Activated CD4-positive, alpha-beta T cell treated with anti-CD3 and anti-CD28 coated beads, Interleukin-2, amount 50 U/mL, for 16 hours (primary cell): ENCODE results near the gene RASSF1.
A peak's percentile ranks its signal among the peaks of the same experiment; 100 is the strongest.
"Not testable (repeated sequence)": the region's sequence is repeated elsewhere in the genome, so short reads cannot be mapped to it uniquely, and the experiment has no call there.

Experiments
- DNase-seq: peaks from one replicate; pipeline ENCODE4 v3.0.0-alpha.2; 2020

Gene RASSF1

GRCh38 chr3:50322386-50323091 is 18.1 kb downstream of the RASSF1 start, which contains the start of gene HYAL2:
TSS of gene HYAL2 (minus strand) at chr3:50322745. CDS start at chr3:50320489, 2,256 bp downstream.
- no peak for DNase-seq

- no peak for DNase-seq
Measured at GRCh38 chr3:50322115-50322385, 18.6 kb downstream of the RASSF1 start.

GRCh38 chr3:50321336-50322114 is 19.1 kb downstream of the RASSF1 start:
- peak; percentile 85 for DNase-seq

DNA sequence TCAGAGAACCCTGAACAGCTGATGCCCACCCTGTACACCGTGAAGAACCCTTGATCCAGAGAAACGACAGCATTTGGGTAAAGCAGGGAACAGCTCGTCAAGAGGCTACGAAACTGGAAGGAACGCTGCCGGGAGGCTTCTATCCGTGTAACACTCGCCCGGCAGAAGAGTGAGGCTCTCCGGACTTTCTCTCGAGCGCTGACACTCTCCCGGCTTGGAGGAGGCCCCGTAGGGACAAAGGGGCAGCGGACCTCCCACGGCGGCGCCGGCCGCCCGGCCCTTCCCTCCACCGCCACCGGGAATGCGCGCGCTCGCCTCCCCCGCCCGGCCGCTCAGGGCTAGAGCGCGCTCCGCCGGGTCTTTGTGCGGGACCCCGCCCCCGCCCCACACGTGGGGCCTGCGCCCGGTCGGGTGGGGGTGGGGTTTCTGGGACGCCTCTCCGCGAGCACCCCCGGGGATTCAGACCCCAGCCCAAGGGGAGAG is 19.7 kb downstream of the RASSF1 start:
- DNase-seq, result peak; percentile 58

DNA sequence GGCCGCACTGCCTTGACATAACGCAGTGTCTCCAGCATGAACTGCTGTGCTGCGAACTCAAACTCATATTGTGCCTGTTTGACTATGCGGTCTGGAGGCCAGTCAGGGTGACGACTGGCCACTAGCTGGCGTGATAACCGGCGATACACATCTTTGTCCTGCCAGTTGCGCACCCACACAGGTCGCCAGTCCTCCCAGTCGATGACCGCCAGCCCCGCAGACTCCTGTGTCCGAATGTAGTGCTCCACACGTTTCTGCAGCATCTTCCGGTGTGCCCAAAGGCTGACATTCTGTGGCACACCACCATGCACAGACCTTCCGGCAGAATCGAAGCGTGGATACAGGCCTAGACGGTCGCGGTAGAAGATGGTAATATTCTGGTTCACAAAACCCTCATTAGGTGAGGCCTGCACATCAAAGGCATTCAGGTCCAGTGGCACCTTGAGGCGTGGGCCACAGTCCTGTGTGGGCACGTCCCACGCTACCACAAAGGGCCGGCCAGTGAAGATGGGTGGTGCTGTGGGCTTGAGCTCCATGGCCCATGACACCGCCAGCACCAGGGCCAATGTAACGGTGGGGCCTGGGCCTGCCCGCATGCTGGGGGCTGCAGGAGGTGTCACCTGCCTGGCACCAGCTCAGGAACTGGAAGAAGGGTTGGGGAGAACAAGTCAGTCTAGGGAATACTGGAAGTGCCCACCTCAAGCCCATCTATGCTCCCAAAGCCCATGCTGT is 20.6 kb downstream of the RASSF1 start:
- no peak for DNase-seq

- DNase-seq, result no peak
Measured at GRCh38 chr3:50319181-50319893, 21.3 kb downstream of the RASSF1 start.

- no peak for DNase-seq
Measured at GRCh38 chr3:50318615-50319014, 22.0 kb downstream of the RASSF1 start.

GRCh38 chr3:50318163-50318562 is 22.5 kb downstream of the RASSF1 start:
- no peak for DNase-seq

DNA sequence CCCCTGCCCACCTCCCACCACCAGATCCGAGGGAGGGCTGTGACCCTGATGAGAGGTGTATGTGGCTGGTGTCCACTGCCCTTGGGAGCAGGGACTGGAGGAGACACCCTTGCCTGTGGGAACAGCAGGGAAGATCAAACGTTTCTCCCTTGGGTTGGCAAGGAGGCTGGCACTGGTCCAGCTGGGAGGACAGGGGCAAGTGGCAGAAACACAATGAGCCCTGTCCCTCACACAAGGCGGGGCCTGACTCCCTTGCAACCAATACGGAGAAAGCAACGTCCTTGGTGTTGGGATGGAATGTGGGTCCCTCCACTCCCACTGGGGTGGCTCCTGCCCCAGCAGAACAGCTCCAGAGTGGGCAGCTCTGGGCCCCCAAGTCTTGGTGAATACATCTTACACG is 23.3 kb downstream of the RASSF1 start:
- DNase-seq, result no peak

- peak; percentile 66 for DNase-seq
Measured at GRCh38 chr3:50316657-50317242, 23.9 kb downstream of the RASSF1 start.

DNA sequence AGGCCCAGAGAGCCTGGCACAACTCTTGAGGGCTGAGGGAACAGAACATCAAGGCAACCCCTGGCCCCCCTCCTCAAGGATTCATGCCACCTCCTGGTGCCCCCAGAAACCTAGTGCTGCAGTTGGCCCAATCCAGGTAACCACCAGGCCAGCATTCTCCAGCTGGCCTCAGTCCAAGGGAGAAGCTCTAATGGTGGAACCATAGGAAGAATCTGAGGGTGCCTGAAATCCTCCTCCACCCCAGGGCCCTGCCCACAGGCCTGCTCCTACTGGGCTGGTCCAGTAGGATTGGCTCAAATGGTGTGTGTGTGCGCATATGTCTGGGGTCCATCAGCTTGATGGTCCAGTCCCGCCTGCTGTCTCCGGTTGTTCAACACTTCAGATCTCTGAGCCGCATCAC is 25.8 kb downstream of the RASSF1 start:
- DNase-seq, result no peak

- no peak for DNase-seq
Measured at GRCh38 chr3:50314342-50314741, 26.3 kb downstream of the RASSF1 start.

GRCh38 chr3:50312041-50312440 is 28.6 kb downstream of the RASSF1 start:
- DNase-seq, result not testable (repeated sequence)

DNA sequence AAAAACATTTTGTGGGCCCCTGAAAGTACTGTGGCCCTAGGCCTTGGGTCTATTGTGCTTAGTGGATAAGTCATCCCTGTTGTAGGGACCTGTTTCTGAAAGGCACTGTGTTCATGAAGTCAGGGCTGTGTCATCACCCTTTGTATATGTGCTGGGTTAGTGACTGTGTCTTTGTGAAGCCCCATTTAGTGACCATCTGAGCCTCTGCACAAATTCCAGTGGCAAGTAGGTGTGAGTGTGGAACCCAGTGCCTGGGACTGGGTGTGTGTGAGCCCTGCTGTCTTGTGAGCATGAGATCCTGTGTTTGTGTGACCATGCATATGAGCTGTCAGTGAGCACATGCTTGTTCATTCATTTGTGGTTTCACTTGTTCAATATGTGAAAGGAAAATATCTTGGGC is 36.0 kb downstream of the RASSF1 start:
- no peak for DNase-seq

GRCh38 chr3:50303013-50303815 is 37.4 kb downstream of the RASSF1 start, which contains the start of gene HYAL1:
TSS of gene HYAL1 (minus strand) at chr3:50303574. CDS start at chr3:50302956, 618 bp downstream.
- DNase-seq, result no peak

- DNase-seq, result no peak
Measured at GRCh38 chr3:50302095-50303012, 38.3 kb downstream of the RASSF1 start.

DNA sequence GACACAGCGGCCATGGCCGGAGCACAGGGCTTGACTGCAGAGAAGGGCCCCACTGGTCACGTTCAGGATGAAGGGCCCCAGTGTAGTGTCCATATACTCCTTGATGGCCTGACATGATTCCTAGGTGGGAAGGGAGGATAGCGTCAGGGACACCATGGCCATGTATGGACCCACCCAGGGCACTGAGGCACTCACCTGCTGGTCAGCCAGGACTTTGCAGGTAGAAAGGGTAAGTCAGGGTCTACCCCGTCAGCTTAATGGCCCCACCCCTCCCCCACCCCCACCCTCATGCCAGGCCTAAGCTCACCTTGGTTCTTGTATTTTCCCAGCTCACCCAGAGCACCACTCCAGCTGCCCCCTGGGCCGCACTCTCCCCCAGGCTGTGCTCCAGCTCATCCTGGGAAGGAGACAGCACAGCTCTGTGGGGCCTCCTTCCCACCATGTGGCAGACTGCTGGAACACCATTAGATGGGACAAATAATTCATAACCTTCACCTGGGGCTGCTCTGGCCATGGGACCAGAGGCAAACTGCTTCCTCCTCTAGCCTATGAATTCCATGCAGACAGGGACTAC is 39.9 kb downstream of the RASSF1 start:
- DNase-seq, result no peak

DNA sequence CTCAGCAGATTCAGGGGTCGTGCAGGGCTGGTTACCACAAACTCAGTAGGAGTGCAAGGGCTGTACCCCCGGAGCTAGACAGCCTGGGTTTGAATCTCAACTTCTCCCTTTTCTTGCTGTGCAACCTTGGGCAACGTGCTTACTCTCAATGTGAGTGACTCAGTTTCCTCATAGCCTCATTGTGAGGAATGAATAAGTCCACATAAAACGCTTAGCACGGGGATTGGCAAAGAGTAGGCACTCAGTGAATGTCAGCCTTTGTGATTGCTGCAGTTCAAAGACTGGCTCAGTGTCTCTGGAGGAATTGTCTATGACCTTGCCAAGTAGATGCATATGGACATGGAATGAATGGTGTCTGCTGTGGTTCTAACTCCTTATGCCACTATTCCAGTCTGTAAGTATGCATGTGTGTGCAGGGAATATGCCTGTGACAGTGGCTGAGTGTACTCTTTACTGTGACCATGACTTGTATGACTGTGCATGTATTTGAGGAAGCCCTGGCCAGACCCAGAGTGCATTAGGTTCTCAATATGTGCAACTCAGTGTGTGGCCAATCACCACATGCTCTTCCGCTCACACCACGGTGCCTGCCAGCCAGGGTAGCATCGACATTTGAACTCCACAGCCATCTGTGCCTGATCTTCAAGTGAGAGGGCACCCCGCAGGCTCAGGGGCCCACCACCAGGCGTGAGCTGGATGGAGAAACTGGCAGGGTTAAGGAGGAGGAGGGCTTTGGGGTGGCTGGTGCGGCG is 40.5 kb downstream of the RASSF1 start:
- peak; percentile 37 for DNase-seq

- no peak for DNase-seq
Measured at GRCh38 chr3:50299638-50299928, 41.1 kb downstream of the RASSF1 start.
